ENCODE measurements around the gene PFAS.

GRCh38 chr17:8253801-8254200 is 4.7 kb downstream of the PFAS start:
- TF ChIP-seq CTCF (IDR thresholded peaks at IDR 0.05; ENCODE audit: insufficient read depth, low read length, poor library complexity, severe bottlenecking) (no peak), EZH2phosphoT487 (conservative IDR thresholded peaks at IDR 0.05; ENCODE audit: low read length) (no peak)
